Astrocyte of the spinal cord (primary cell): Measurements from ENCODE around the gene CLEC6A.

Experiments used
- DNase-seq: peaks from one replicate; pipeline ENCODE4 v3.0.0; 2011; ENCODE audit warnings: low read depth, low spot score
- H3K4me3 ChIP-seq: 2 replicates; pipeline ENCODE4 v1.5.1; 2011; ENCODE audit warnings: low read depth, mild to moderate bottlenecking, low read length, moderate library complexity
- in situ Hi-C: cut with HindIII; loops from 2 replicates; pipeline ENCODE4 v1.10.0; 2017; ENCODE audit warnings: low sequenced_read_pairs
- TF ChIP-seq, protein P1 (sequence below): IDR thresholded peaks from 2 replicates; pipeline ENCODE4 v1.5.1; 2012; ENCODE audit warnings: low read depth, mild to moderate bottlenecking, low read length, inconsistent platforms

CLEC6A gene

GRCh38 chr12:8452036-8452435 lies 3.7 kb upstream of the CLEC6A start:
- in situ Hi-C loops, result no loop called here
- TF ChIP-seq, protein P1, sequence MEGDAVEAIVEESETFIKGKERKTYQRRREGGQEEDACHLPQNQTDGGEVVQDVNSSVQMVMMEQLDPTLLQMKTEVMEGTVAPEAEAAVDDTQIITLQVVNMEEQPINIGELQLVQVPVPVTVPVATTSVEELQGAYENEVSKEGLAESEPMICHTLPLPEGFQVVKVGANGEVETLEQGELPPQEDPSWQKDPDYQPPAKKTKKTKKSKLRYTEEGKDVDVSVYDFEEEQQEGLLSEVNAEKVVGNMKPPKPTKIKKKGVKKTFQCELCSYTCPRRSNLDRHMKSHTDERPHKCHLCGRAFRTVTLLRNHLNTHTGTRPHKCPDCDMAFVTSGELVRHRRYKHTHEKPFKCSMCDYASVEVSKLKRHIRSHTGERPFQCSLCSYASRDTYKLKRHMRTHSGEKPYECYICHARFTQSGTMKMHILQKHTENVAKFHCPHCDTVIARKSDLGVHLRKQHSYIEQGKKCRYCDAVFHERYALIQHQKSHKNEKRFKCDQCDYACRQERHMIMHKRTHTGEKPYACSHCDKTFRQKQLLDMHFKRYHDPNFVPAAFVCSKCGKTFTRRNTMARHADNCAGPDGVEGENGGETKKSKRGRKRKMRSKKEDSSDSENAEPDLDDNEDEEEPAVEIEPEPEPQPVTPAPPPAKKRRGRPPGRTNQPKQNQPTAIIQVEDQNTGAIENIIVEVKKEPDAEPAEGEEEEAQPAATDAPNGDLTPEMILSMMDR, result no peak
- no peak overlapping the region for H3K4me3 ChIP-seq
- no peak for DNase-seq

GRCh38 chr12:8453021-8453513 lies 2.7 kb upstream of the CLEC6A start:
- in situ Hi-C loops, result no loop called here
- DNase-seq, result no peak
- no peak overlapping the region for H3K4me3 ChIP-seq
- TF ChIP-seq, protein P1, result no peak

DNA sequence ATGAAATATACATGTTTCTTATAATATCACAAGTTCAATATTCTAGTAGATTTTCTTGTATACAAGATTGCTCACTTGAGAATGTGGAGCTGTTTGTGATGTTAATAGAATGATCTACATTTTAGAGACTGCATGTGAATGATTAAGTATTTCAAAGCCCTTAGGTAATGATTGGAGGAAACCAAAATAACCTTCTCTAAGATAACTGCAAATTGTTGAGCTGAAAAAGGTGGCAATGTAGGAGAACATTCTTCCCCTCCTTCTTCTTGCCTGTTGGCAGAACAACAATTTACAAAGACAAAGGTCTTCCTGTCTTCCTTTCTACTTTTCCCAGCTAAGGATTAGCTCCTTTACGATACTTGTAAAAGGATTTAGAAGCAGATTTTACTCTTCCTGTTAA lies 2.0 kb upstream of the CLEC6A start:
- TF ChIP-seq, protein P1, result no peak
- in situ Hi-C loops, result no loop called here
- no peak for DNase-seq
- H3K4me3 ChIP-seq, result no peak overlapping the region

- in situ Hi-C loops, result no loop called here
- DNase-seq, result no peak
Observed at GRCh38 chr12:8455271-8455670, 491 bp upstream of the CLEC6A start.

GRCh38 chr12:8461426-8461825 lies 5.7 kb downstream of the CLEC6A start:
- H3K4me3 ChIP-seq, result no peak overlapping the region
- TF ChIP-seq, protein P1, result no peak
- no peak for DNase-seq
- in situ Hi-C loops, result no loop called here

More at GRCh38 chr12:8455271-8455670, 491 bp upstream of the CLEC6A start:
- no peak overlapping the region for H3K4me3 ChIP-seq
- TF ChIP-seq, protein P1, result no peak

GRCh38 chr12:8465301-8465996 lies 9.7 kb downstream of the CLEC6A start:
- DNase-seq, result no peak
- no peak overlapping the region for H3K4me3 ChIP-seq
- TF ChIP-seq, protein P1, result no peak
- in situ Hi-C loops, result no loop called here

DNA sequence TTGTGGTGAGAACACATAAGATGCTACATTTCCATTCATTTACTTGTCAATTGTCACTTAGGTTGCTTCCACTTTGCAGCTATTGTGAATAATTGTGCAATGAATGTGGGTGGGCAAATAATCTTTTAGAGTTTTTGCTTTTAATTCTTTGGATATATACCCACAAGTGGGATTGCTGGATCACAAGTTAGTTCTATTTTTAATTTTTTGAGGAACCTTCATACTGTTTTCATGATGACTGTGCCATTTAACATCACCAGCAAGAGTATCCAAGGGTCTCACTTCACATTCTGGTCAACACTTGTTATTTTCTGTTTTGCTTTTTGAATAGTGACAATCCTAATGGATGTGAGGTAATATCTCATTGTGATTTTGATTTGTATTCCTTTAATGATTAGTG lies 10.5 kb downstream of the CLEC6A start:
- in situ Hi-C loops, result no loop called here
- TF ChIP-seq, protein P1, result no peak
- H3K4me3 ChIP-seq, result no peak overlapping the region
- no peak for DNase-seq
